ENCODE measurements around the gene GFER. TPM values are rescaled to one million over a fixed set of nuclear protein-coding genes. Genes with fewer than 3 reads are reported as not detected.
A peak's percentile ranks its signal among the peaks of the same experiment; 100 is the strongest.

Gene GFER
- total and polyA plus RNA-seq, 9 of the 15 experiments (the other 6 are each of a cell fraction or from before 2014, with no cell fraction given) = 4.3 to 53.7 (median 19.8) TPM

DNA sequence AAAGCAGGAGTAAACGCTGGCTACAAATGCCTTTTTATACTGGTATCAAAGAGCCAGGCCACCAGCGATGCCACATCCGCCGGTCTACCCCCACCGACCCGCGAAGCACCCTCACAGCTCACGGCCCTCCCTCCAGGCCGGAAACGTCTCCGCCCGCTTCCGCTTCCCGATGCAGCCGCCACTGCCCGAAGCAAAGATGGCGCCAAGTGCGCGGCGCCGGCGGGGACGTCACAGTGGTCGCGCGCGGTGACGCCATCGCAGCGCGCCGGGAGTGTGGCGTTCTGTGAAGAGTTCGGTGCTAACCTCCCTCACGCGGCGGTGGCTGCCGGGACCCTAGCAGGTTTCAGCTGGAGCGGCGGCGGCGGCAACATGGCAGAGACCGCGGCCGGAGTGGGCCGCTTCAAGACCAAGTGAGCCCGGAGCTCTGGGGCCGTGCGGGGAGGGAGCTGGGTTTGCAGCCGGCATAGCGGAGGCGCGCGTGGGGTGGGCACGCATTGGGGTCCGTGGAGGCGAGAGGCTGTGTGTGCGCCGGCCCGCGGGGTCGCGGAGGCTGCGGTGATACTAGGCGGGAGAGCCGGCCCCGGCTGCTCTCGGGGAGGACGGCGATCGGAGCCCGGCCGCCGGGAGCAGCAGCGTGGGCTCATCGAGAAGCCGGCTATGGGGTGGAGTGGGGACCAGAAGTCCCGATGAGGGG lies 12.1 kb upstream of the GFER start, which contains the start of gene TBL3 (continued):
- peak; percentile 92 for TF ChIP-seq NKRF (IDR thresholded peaks at IDR 0.05; ENCODE audit: borderline replicate concordance)
- TF ChIP-seq MAFG (tag; conservative IDR thresholded peaks at IDR 0.05) = no peak
- TF ChIP-seq, protein P1, sequence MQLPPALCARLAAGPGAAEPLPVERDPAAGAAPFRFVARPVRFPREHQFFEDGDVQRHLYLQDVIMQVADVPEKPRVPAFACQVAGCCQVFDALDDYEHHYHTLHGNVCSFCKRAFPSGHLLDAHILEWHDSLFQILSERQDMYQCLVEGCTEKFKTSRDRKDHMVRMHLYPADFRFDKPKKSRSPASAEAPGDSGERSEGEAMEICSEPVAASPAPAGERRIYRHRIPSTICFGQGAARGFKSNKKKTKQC (CRISPR knock-in tag; IDR thresholded peaks at IDR 0.05) = no peak; the same call in none of the 2 replicates
- TF ChIP-seq, protein P2, sequence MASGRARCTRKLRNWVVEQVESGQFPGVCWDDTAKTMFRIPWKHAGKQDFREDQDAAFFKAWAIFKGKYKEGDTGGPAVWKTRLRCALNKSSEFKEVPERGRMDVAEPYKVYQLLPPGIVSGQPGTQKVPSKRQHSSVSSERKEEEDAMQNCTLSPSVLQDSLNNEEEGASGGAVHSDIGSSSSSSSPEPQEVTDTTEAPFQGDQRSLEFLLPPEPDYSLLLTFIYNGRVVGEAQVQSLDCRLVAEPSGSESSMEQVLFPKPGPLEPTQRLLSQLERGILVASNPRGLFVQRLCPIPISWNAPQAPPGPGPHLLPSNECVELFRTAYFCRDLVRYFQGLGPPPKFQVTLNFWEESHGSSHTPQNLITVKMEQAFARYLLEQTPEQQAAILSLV (tag; IDR thresholded peaks at IDR 0.05) = no peak
- peak; percentile 96 for TF ChIP-seq ETV5 (CRISPR knock-in tag; IDR thresholded peaks at IDR 0.05; ENCODE audit: low read depth)
- TF ChIP-seq MEIS2 (IDR thresholded peaks at IDR 0.05; ENCODE audit: partially characterized antibody) = no peak
- 0 out of 2 replicates have a peak, but pooled peaks have one; percentile 59 for TF ChIP-seq SREBF1 (IDR thresholded peaks at IDR 0.05; ENCODE audit: borderline replicate concordance, low read depth, low read length)
- TF ChIP-seq NFIC (IDR thresholded peaks at IDR 0.05) = peak; percentile 66
- 0 out of 2 replicates have a peak, but pooled peaks have one; percentile 48 for TF ChIP-seq E2F3 (CRISPR knock-in tag; IDR thresholded peaks at IDR 0.05)
- TF ChIP-seq MGA (IDR thresholded peaks at IDR 0.05) = peak; percentile 48; the same call in 1 of the 2 replicates
- TF ChIP-seq ZC3H4 (CRISPR knock-in tag; IDR thresholded peaks at IDR 0.05; ENCODE audit: borderline replicate concordance) = no peak
- no peak for TF ChIP-seq KAT8 (IDR thresholded peaks at IDR 0.05; ENCODE audit: low read depth)
- TF ChIP-seq L3MBTL2 (IDR thresholded peaks at IDR 0.05) = peak; percentile 83
